CD4-positive, alpha-beta T cell treated with Interleukin-2 at 100 ng/mL for 4 hours (primary cell): ENCODE measurements around the gene EML1.

Experiments
- DNase-seq: peaks from one replicate; pipeline ENCODE4 v3.0.0-alpha.2; 2020; ENCODE audit warnings: low spot score

The EML1 gene

GRCh38 chr14:99831303-99831702 is 38.1 kb downstream of the EML1 start:
- no peak for DNase-seq

GRCh38 chr14:99831903-99832685 is 38.9 kb downstream of the EML1 start:
- no peak for DNase-seq

GRCh38 chr14:99837822-99838221 is 44.6 kb downstream of the EML1 start:
- DNase-seq, result no peak

- DNase-seq, result no peak
Measured at GRCh38 chr14:99838639-99839134, 45.5 kb downstream of the EML1 start.

GRCh38 chr14:99839696-99840095 is 46.5 kb downstream of the EML1 start:
- no peak for DNase-seq

- DNase-seq, result no peak
Measured at GRCh38 chr14:99840265-99840664, 47.1 kb downstream of the EML1 start.

- DNase-seq, result no peak
Measured at GRCh38 chr14:99840774-99841305, 47.6 kb downstream of the EML1 start.

- DNase-seq, result no peak
Measured at GRCh38 chr14:99841436-99842071, 48.3 kb downstream of the EML1 start.

GRCh38 chr14:99842141-99842540 is 48.9 kb downstream of the EML1 start:
- DNase-seq, result no peak

GRCh38 chr14:99846808-99847207 is 53.6 kb downstream of the EML1 start:
- no peak for DNase-seq

- DNase-seq, result no peak
Measured at GRCh38 chr14:99850709-99851108, 57.5 kb downstream of the EML1 start.

- no peak for DNase-seq
Measured at GRCh38 chr14:99852578-99852977, 59.4 kb downstream of the EML1 start.

- DNase-seq, result no peak
Measured at GRCh38 chr14:99853206-99853605, 60.0 kb downstream of the EML1 start.

- DNase-seq, result no peak
Measured at GRCh38 chr14:99854831-99855230, 61.6 kb downstream of the EML1 start.

- no peak for DNase-seq
Measured at GRCh38 chr14:99855271-99855670, 62.1 kb downstream of the EML1 start.

GRCh38 chr14:99857551-99857950 is 64.3 kb downstream of the EML1 start:
- no peak for DNase-seq

- no peak for DNase-seq
Measured at GRCh38 chr14:99860219-99860618, 67.0 kb downstream of the EML1 start.

GRCh38 chr14:99862136-99862535 is 68.9 kb downstream of the EML1 start:
- DNase-seq, result no peak

- no peak for DNase-seq
Measured at GRCh38 chr14:99863059-99863458, 69.8 kb downstream of the EML1 start.

GRCh38 chr14:99865408-99865807 is 72.2 kb downstream of the EML1 start:
- no peak for DNase-seq

GRCh38 chr14:99870617-99871016 is 77.4 kb downstream of the EML1 start:
- DNase-seq, result no peak

- no peak for DNase-seq
Measured at GRCh38 chr14:99871771-99872170, 78.6 kb downstream of the EML1 start.

GRCh38 chr14:99872786-99873440 is 79.7 kb downstream of the EML1 start:
- no peak for DNase-seq
